CD8-positive, alpha-beta memory T cell (primary cell): ENCODE measurements around the gene HAND1. TPM values are rescaled to one million over a fixed set of nuclear protein-coding genes. Genes with fewer than 3 reads are reported as not detected.
"Not testable (repeated sequence)": the region's sequence is repeated elsewhere in the genome, so short reads cannot be mapped to it uniquely, and the experiment has no call there.

ENCODE experiments used
- CTCF ChIA-PET: fragments of 350-600 bp; sonication (Branson Sonifier 250); formaldehyde crosslinking; loops from one replicate; lab custom pipeline; 2021; ENCODE audit warnings: antibody characterized with exemption; lab: Charles Lee
- POLR2A ChIA-PET: fragments of 350-600 bp; sonication (Branson Sonifier 250); formaldehyde crosslinking; loops from one replicate; lab custom pipeline; 2021; ENCODE audit warnings: antibody characterized with exemption; lab: Charles Lee
- DNase-seq, 5 donors: peaks; one replicate each; pipeline versions ENCODE4 v3.0.0 to v3.0.0-alpha.2; 2020 to 2022; ENCODE audit warnings: mixed read lengths in 1 of 5
- H3K27ac ChIP-seq: one replicate; pipeline ENCODE4 v1.7.0; 2013; ENCODE audit warnings: low read depth, mild to moderate bottlenecking, low read length, moderate library complexity
- H3K27me3 ChIP-seq: 2 replicates; pipeline ENCODE4 v1.7.0; 2013; ENCODE audit warnings: low read length, mild to moderate bottlenecking; ENCODE audit not compliant: insufficient read depth, poor library complexity, severe bottlenecking
- H3K36me3 ChIP-seq: 2 replicates; pipeline ENCODE4 v1.7.0; 2013; ENCODE audit warnings: mild to moderate bottlenecking, low read length, moderate library complexity; ENCODE audit not compliant: insufficient read depth
- H3K4me1 ChIP-seq: 2 replicates; pipeline ENCODE4 v1.7.0; 2013; ENCODE audit warnings: mild to moderate bottlenecking, low read length, moderate library complexity; ENCODE audit not compliant: insufficient read depth
- H3K4me3 ChIP-seq: 2 replicates; pipeline ENCODE4 v1.7.0; 2013; ENCODE audit warnings: mild to moderate bottlenecking, low read length
- H3K9me3 ChIP-seq: 2 replicates; pipeline ENCODE4 v1.7.0; 2013; ENCODE audit warnings: mild to moderate bottlenecking, low read length
- H3K27ac Mint-ChIP-seq, 8 donors: one replicate each; pipeline ENCODE4 v1.8.0; 2020 to 2021; ENCODE audit warnings: mixed read lengths in 8 of 8, mild to moderate bottlenecking in 6 of 8, inconsistent platforms in 3 of 8, moderate library complexity in 3 of 8
- H3K27me3 Mint-ChIP-seq, 2 donors: one replicate each; pipeline ENCODE4 v1.8.0; 2020 to 2021; ENCODE audit warnings: mixed read lengths in 2 of 2, mild to moderate bottlenecking in 1 of 2, moderate library complexity in 1 of 2
- H3K36me3 Mint-ChIP-seq, 3 donors: one replicate each; pipeline ENCODE4 v1.8.0; 2020 to 2021; ENCODE audit warnings: mixed read lengths in 3 of 3, inconsistent platforms in 1 of 3, mild to moderate bottlenecking in 1 of 3
- H3K4me1 Mint-ChIP-seq, 3 donors: one replicate each; pipeline ENCODE4 v1.8.0; 2020 to 2021; ENCODE audit warnings: mixed read lengths in 3 of 3, inconsistent platforms in 1 of 3, mild to moderate bottlenecking in 1 of 3
- H3K4me3 Mint-ChIP-seq, 7 donors: one replicate each; pipeline ENCODE4 v1.8.0; 2020 to 2021; ENCODE audit warnings: mixed read lengths in 7 of 7, mild to moderate bottlenecking in 6 of 7, moderate library complexity in 4 of 7, inconsistent platforms in 2 of 7
- H3K9me3 Mint-ChIP-seq, 5 donors: one replicate each; pipeline ENCODE4 v1.8.0; 2020 to 2022; ENCODE audit warnings: mixed read lengths in 5 of 5, mild to moderate bottlenecking in 3 of 5, moderate library complexity in 2 of 5, inconsistent platforms in 1 of 5
- polyA plus RNA-seq: library from polyadenylated mRNA; unstranded; fragments of 300-500 nt; fragmentation: Illumina TruSeq; gene quantifications from one replicate; pipeline ENCODE4 v1.2.3, GENCODE V29; 2021
- total RNA-seq, 2 experiments: library from RNA; stranded (reverse); gene quantifications; one replicate each; pipeline ENCODE4 v1.2.3, GENCODE V29; 2021

HAND1 gene
- total and polyA plus RNA-seq, 3 experiments from 2014 or later: not detected

- Mint-ChIP-seq H3K27me3 (peaks cover 22 to 64% of the 10 kb centered on the region in 2 donors), H3K4me3 (no peak overlapping the region), H3K36me3 (no peaks in the 10 kb centered on the region), H3K4me1 (peaks cover 0 to 9% (median 0%) of the 10 kb centered on the region in 3 donors), H3K27ac (no peak overlapping the region), H3K9me3 (no peaks in the 10 kb centered on the region)
- H3K27ac ChIP-seq: no peak overlapping the region
- no peaks in the 10 kb centered on the region for H3K27me3 ChIP-seq
- no peak for DNase-seq
- ChIA-PET CTCF (interaction anchor here (0.8 to 2.0 kb wide), 4 partner anchors 8 to 30 kb away, joined by 3 to 8 read pairs (median 4); no protein-coding TSS in a partner anchor), POLR2A (no interaction called here)
- H3K36me3 ChIP-seq: no peaks in the 10 kb centered on the region
- H3K4me3 ChIP-seq: no peak overlapping the region
- no peaks in the 10 kb centered on the region for H3K4me1 ChIP-seq
- H3K9me3 ChIP-seq: no peaks in the 10 kb centered on the region
Observed at GRCh38 chr5:154520861-154521453, 42.9 kb upstream of the HAND1 start.

DNA sequence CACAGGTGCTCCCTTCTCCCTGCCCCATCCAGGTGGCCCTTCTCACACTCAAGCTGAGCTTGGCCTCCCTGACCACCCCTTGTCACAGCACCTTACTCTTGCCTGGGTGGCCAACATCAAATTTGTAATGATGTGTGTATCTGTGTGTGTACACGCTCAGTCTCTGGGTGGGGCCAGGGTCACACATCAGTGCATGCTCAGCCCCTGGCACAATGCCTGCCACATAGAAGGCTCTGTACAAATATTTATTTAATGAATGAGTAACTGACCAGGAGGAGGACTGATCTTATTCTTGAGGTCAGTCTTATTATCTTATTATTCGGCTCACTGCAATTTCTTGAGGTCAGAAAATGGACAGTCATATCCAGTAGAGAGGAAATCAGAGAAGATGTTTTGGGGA lies 41.3 kb upstream of the HAND1 start:
- Mint-ChIP-seq H3K36me3 (no peaks in the 10 kb centered on the region), H3K9me3 (no peaks in the 10 kb centered on the region), H3K27ac (peak overlapping the region in 1 of 8 donors; percentile 78), H3K27me3 (peaks cover 24 to 66% of the 10 kb centered on the region in 2 donors), H3K4me3 (no peak overlapping the region), H3K4me1 (peaks cover 0 to 11% (median 0%) of the 10 kb centered on the region in 3 donors)
- Histone ChIP-seq H3K36me3 (no peaks in the 10 kb centered on the region), H3K27ac (no peak overlapping the region), H3K27me3 (no peaks in the 10 kb centered on the region), H3K4me3 (no peak overlapping the region), H3K4me1 (no peaks in the 10 kb centered on the region), H3K9me3 (no peaks in the 10 kb centered on the region)
- no peak for DNase-seq
- POLR2A ChIA-PET: no interaction called here
- CTCF ChIA-PET: interaction anchor here (2.0 kb wide), 1 partner anchor 9 kb away, joined by 8 read pairs; no protein-coding TSS in a partner anchor

GRCh38 chr5:154518438-154518867 lies 40.4 kb upstream of the HAND1 start:
- Mint-ChIP-seq H3K36me3 (no peaks in the 10 kb centered on the region), H3K27me3 (peaks cover 30 to 66% of the 10 kb centered on the region in 2 donors), H3K27ac (no peak overlapping the region), H3K4me1 (peaks cover 3 to 18% (median 6%) of the 10 kb centered on the region in 3 donors), H3K9me3 (no peaks in the 10 kb centered on the region), H3K4me3 (no peak overlapping the region)
- ChIA-PET CTCF (no interaction called here), POLR2A (no interaction called here)
- H3K9me3 ChIP-seq: no peaks in the 10 kb centered on the region
- no peak overlapping the region for H3K4me3 ChIP-seq
- no peaks in the 10 kb centered on the region for H3K27me3 ChIP-seq
- H3K4me1 ChIP-seq: no peaks in the 10 kb centered on the region
- H3K27ac ChIP-seq: no peak overlapping the region
- no peak for DNase-seq
- H3K36me3 ChIP-seq: no peaks in the 10 kb centered on the region

GRCh38 chr5:154517810-154518437 lies 39.9 kb upstream of the HAND1 start:
- Histone ChIP-seq H3K36me3 (no peaks in the 10 kb centered on the region), H3K4me1 (no peaks in the 10 kb centered on the region), H3K4me3 (no peak overlapping the region), H3K27me3 (no peaks in the 10 kb centered on the region), H3K27ac (no peak overlapping the region), H3K9me3 (no peaks in the 10 kb centered on the region)
- no peak for DNase-seq
- Mint-ChIP-seq H3K27ac (no peak overlapping the region), H3K4me3 (no peak overlapping the region), H3K9me3 (no peaks in the 10 kb centered on the region), H3K4me1 (peaks cover 3 to 21% (median 6%) of the 10 kb centered on the region in 3 donors), H3K36me3 (no peaks in the 10 kb centered on the region), H3K27me3 (peaks cover 33 to 61% of the 10 kb centered on the region in 2 donors)
- POLR2A ChIA-PET: interaction anchor here (0.6 kb wide), 1 partner anchor 441 kb away, joined by 3 read pairs; no protein-coding TSS in a partner anchor
- CTCF ChIA-PET: no interaction called here

GRCh38 chr5:154517181-154517580 lies 39.2 kb upstream of the HAND1 start:
- Mint-ChIP-seq H3K4me1 (peaks cover 3 to 21% (median 6%) of the 10 kb centered on the region in 3 donors), H3K36me3 (no peaks in the 10 kb centered on the region), H3K4me3 (no peak overlapping the region), H3K9me3 (no peaks in the 10 kb centered on the region), H3K27me3 (peaks cover 33 to 57% of the 10 kb centered on the region in 2 donors), H3K27ac (no peak overlapping the region)
- Histone ChIP-seq H3K4me1 (no peaks in the 10 kb centered on the region), H3K36me3 (no peaks in the 10 kb centered on the region), H3K4me3 (no peak overlapping the region), H3K27ac (no peak overlapping the region), H3K9me3 (no peaks in the 10 kb centered on the region), H3K27me3 (no peaks in the 10 kb centered on the region)
- ChIA-PET CTCF (no interaction called here), POLR2A (interaction anchor here (0.6 kb wide), 1 partner anchor 442 kb away, joined by 3 read pairs; no protein-coding TSS in a partner anchor)
- no peak for DNase-seq

- POLR2A ChIA-PET: no interaction called here
Observed at GRCh38 chr5:154516475-154516874, 38.4 kb upstream of the HAND1 start.

DNA sequence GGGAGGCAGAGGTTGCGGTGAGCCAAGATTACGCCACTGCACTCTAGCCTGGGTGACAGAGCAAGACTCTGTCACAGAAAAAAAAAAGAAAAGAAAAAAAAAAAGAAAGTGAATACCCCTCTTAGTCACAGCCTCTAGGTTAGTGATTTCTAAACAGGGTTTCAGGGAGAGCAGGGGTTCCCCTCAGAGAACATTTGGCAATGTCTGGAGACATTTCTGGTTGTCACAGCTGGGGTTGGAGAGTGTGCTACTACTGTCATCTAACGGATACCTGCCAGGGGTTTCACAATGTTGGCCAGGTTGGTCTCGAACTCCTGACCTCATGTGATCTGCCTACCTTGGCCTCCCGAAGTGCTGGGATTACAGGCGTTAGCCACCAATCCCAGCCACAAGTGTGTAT lies 37.5 kb upstream of the HAND1 start:
- H3K27ac ChIP-seq, H3K36me3 Mint-ChIP-seq, H3K36me3 ChIP-seq, CTCF ChIA-PET, H3K4me3 ChIP-seq, H3K4me1 ChIP-seq, H3K9me3 Mint-ChIP-seq, H3K27me3 ChIP-seq, H3K27ac Mint-ChIP-seq, H3K9me3 ChIP-seq, H3K4me3 Mint-ChIP-seq, POLR2A ChIA-PET, DNase-seq: not testable (repeated sequence)
- peaks cover 23 to 43% of the 10 kb centered on the region in 2 donors for H3K27me3 Mint-ChIP-seq
- H3K4me1 Mint-ChIP-seq: peaks cover 3 to 14% (median 6%) of the 10 kb centered on the region in 3 donors

More at GRCh38 chr5:154516475-154516874, 38.4 kb upstream of the HAND1 start:
- H3K27ac ChIP-seq: no peak overlapping the region
- Mint-ChIP-seq H3K4me3 (no peak overlapping the region), H3K36me3 (no peaks in the 10 kb centered on the region), H3K27me3 (peaks cover 31 to 50% of the 10 kb centered on the region in 2 donors), H3K9me3 (no peaks in the 10 kb centered on the region), H3K4me1 (peaks cover 3 to 21% (median 6%) of the 10 kb centered on the region in 3 donors), H3K27ac (no peak overlapping the region)
- H3K4me1 ChIP-seq: no peaks in the 10 kb centered on the region
- no peaks in the 10 kb centered on the region for H3K36me3 ChIP-seq
- CTCF ChIA-PET: no interaction called here
- H3K27me3 ChIP-seq: no peaks in the 10 kb centered on the region
- DNase-seq: no peak
- no peaks in the 10 kb centered on the region for H3K9me3 ChIP-seq
- H3K4me3 ChIP-seq: no peak overlapping the region

- CTCF ChIA-PET: no interaction called here
- no peaks in the 10 kb centered on the region for H3K27me3 ChIP-seq
- no peak overlapping the region for H3K27ac ChIP-seq
- no peak overlapping the region for H3K27ac Mint-ChIP-seq
- H3K9me3 Mint-ChIP-seq: no peaks in the 10 kb centered on the region
- H3K27me3 Mint-ChIP-seq: peaks cover 22 to 37% of the 10 kb centered on the region in 2 donors
- H3K36me3 ChIP-seq: no peaks in the 10 kb centered on the region
- DNase-seq: no peak
- H3K36me3 Mint-ChIP-seq: no peaks in the 10 kb centered on the region
- H3K9me3 ChIP-seq: no peaks in the 10 kb centered on the region
- POLR2A ChIA-PET: no interaction called here
- no peaks in the 10 kb centered on the region for H3K4me1 ChIP-seq
- H3K4me3 Mint-ChIP-seq: no peak overlapping the region
- no peak overlapping the region for H3K4me3 ChIP-seq
- peaks cover 3 to 12% (median 6%) of the 10 kb centered on the region in 3 donors for H3K4me1 Mint-ChIP-seq
Observed at GRCh38 chr5:154514331-154514730, 36.3 kb upstream of the HAND1 start.
